LNCaP clone FGC (cell line): ENCODE data around the gene CMIP.

Experiments used
- DNase-seq: peaks from one replicate; pipeline ENCODE4 v3.0.0-alpha.2; 2011; ENCODE audit warnings: low read depth
- H3K4me3 ChIP-seq: 2 replicates; pipeline ENCODE4 v1.5.1; 2011; ENCODE audit warnings: mild to moderate bottlenecking, low read depth, low read length, control low read depth
- CTCF ChIP-seq: IDR thresholded peaks from 2 replicates; pipeline ENCODE4 v1.5.1; 2012; ENCODE audit warnings: mild to moderate bottlenecking; ENCODE audit not compliant: control insufficient read depth, insufficient read depth; ENCODE audit errors: extremely low read depth

Gene CMIP

GRCh38 chr16:81473066-81473488 lies 28.5 kb downstream of the CMIP start:
- DNase-seq, result no peak
- no peak overlapping the region for H3K4me3 ChIP-seq
- no peak for TF ChIP-seq CTCF

GRCh38 chr16:81473558-81473957 lies 28.9 kb downstream of the CMIP start:
- H3K4me3 ChIP-seq, result no peak overlapping the region
- no peak for TF ChIP-seq CTCF
- no peak for DNase-seq

GRCh38 chr16:81473969-81474959 lies 29.7 kb downstream of the CMIP start:
- no peak for TF ChIP-seq CTCF
- H3K4me3 ChIP-seq, result no peak overlapping the region
- no peak for DNase-seq

GRCh38 chr16:81477697-81478693 lies 33.4 kb downstream of the CMIP start:
- no peak overlapping the region for H3K4me3 ChIP-seq
- no peak for DNase-seq

GRCh38 chr16:81478876-81479511 lies 34.4 kb downstream of the CMIP start:
- H3K4me3 ChIP-seq, result no peak overlapping the region
- no peak for TF ChIP-seq CTCF
- no peak for DNase-seq

More at GRCh38 chr16:81477697-81478693, 33.4 kb downstream of the CMIP start:
- no peak for TF ChIP-seq CTCF

GRCh38 chr16:81480606-81481206 lies 36.1 kb downstream of the CMIP start:
- no peak overlapping the region for H3K4me3 ChIP-seq
- no peak for TF ChIP-seq CTCF
- no peak for DNase-seq
